ENCODE results near the gene FITM1.
A peak's percentile ranks its signal among the peaks of the same experiment; 100 is the strongest.
"Not testable (repeated sequence)": the region's sequence is repeated elsewhere in the genome, so short reads cannot be mapped to it uniquely, and the experiment has no call there.

Gene FITM1

DNA sequence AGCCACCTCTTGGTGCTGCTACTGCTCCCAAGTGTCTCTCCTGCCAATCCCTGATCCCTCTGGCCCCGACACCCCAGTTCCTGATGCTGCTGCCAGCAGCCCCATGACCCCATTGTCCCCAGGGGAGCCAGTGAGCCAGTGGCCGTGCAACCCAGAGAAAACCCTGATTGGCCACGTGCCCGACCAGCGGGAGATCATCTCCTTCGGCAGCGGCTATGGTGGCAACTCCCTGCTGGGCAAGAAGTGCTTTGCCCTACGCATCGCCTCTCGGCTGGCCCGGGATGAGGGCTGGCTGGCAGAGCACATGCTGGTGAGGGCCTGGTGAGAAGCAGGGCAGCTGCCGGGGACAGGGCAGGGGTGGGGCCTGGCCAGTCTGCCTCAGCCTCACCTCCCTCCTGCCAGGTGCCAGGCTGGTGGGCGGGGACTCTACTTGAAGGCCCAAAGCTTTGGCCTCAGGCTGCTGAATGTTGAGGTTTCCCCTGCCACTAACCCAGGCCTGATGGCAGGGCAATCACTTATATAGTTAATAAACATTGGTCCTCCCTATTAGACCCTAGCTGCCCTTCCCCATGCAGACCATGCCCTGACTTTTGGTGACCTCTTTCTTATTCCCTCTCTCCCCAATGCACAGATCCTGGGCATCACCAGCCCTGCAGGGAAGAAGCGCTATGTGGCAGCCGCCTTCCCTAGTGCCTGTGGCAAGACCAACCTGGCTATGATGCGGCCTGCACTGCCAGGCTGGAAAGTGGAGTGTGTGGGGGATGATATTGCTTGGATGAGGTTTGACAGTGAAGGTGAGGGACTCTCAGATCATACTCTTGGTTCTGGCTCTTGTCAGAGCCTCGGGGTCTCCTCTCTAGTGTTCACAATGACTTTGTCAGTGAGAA lies 31.3 kb upstream of the FITM1 start:
- no peak for DNase-seq

DNA sequence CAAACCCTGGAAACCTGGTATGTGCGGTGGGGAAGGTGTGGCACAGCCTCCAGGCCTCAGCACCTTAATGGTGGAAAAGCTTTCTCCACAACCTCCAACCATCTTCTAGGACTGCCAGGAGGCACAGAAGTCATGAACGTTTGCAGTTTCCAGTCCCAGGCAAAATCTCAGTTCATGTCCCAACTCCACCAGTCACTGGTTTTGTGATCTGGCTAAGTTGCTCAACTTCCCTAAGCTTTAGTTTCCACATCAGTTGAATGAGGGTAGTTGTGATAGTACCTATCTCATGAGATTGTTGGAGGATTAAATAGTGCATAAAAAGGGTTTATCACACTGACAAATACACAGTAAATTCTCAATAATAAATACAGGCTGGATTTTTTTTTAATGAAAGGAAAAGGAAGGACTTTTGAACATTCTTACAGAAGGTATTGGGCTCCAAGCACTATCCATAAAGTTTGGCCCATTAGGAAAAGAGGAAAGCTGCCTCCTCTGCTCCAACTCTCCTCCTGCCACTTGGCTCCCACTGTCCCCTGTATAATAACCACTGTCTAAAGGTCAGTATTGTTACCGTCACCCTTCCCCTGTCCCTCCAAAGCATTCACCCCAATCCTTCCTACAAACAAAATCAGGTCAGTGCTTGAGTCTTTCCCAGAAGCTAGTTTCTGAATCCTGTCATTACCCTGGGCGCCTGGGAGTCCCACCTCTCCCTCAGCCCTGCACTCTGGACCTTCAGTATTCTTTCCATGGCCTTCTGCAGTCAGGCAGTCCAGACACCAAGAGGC lies 30.1 kb upstream of the FITM1 start:
- no peak for DNase-seq

DNA sequence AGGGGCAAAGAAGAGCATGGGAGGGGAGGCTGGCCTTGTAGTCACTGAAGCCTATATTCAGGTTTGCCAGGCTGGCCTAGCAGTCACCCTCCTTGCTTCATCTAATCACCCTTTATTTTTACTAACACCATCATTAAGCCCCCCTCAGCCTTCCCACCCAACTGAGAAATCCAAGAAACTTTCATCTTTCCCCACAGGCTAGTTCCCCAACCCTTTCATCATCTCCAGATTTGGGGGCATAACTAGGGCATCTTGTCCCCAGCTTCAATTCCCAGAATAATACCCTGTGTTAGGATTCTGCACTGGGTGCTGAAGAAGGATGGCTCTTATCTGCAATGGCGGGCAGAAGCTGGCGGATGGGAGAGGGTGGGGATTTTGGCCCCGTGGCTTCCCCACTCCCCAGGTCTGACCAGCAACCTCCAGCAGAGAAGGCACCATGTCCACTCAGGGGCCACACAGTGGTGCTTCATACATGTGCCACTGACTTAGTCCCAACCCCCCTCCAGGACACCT lies 29.4 kb upstream of the FITM1 start:
- DNase-seq = no peak

DNA sequence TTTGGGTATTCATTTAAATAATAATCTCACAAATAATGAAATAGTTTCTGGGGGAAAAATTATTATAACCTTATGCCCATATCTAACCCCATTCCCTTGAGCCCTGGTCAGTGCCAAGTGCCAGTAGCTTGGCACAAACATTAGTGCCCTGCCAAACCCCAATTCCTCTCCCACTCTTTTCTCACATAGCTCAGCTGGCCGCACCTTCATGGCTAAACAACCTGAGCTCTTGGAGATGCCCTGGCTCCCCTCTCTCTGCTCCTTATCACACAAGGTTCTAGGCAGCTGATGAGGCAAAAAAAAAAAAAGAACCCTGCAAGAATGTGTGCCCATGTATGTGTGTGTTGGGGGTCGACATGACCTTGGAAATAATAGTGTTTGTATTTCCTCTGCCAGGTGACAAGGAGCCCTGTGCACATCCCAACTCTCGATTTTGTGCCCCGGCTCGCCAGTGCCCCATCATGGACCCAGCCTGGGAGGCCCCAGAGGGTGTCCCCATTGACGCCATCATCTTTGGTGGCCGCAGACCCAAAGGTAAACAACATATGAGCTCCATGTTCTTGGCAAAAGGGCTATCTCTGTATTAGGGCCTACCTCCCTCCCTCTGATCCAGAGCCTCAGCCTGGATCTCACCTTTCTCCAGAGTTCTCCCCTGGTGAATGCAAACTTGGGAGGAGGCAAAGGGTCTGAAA lies 28.0 kb upstream of the FITM1 start:
- no peak for DNase-seq

DNA sequence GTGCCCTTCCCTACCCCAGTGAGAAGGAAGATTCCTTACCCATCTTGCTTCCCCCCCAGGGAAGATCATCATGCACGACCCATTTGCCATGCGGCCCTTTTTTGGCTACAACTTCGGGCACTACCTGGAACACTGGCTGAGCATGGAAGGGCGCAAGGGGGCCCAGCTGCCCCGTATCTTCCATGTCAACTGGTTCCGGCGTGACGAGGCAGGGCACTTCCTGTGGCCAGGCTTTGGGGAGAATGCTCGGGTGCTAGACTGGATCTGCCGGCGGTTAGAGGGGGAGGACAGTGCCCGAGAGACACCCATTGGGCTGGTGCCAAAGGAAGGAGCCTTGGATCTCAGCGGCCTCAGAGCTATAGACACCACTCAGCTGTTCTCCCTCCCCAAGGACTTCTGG lies 27.0 kb upstream of the FITM1 start:
- DNase-seq = no peak

DNA sequence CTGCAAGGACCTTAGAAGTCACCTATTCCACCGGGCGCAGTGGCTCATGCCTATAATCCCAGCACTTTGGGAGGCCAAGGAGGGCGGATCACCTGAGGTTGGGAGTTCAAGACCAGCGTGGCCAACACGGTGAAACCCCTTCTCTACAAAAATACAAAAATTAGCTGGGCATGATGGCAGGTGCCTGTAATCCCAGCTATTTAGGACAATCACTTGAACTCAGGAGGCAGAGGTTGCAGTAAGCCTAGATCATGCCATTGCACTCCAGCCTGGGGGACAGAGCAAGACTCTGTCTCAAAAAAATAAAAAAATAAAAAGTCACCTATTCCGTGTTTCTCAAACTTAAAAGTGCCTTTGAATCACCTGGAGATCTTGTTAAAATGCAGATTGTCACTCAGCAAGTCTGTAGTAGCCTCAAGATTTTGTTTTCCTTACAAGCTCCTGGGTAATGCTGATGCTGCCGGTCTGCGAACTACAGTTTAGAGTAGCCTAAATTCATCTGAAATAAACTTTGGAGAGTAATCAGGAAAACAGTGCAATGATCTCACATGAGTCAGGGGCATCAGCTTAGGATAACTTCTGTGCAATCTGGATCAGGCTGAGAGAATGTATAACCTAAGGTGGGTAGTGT lies 24.7 kb upstream of the FITM1 start:
- DNase-seq = not testable (repeated sequence)

DNA sequence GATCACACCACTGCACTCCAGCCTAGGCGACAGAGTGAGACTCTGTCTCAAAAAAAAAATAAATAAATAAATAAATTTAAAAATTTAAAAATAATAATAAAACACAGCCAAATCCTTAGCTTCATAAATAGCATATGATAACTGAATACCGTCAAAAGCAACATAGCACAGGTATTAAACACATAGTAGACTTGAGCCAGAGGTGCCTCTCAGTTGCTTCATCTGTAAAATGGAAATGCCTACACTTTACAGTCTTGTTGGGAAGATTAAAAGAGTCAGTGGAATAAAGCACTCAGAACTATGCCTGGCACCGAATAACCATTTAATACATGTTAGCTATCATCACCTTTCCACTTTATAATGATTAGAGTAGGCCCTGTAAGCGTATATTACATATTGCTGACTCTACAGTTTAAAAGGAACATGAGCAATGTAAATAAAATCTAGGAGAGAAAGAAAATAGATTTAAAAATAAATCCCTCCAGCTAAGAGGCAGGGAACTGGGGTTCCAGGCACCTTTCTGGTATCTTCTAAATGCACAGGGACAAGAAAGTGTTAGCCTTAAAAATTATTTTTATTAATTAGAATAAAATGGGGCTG lies 23.7 kb upstream of the FITM1 start:
- DNase-seq = no peak

DNA sequence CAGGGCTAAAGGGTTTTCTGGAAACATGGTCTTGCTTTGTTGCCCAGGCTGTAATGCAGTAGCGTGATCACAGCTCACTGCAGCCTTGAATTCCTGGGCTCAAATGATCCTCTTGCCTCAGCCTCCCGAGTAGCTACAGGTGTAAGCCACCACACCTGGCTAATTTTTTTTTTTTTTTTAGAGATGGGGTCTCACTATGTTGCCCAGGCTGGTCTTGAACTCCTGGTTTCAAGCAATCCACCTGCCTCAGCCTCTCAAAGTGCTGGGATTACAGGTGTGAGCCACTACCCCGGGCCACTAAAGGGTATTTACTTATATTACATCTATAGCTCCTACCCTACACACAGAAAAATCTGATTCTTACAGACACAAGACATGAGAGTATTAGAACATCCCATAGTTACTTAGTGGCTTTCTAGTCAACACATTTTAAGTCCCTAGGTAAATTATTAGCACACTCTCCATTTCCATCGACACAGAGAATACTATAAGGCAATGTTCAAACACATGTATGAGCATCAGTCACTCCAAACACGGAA lies 22.1 kb upstream of the FITM1 start:
- DNase-seq = no peak

DNA sequence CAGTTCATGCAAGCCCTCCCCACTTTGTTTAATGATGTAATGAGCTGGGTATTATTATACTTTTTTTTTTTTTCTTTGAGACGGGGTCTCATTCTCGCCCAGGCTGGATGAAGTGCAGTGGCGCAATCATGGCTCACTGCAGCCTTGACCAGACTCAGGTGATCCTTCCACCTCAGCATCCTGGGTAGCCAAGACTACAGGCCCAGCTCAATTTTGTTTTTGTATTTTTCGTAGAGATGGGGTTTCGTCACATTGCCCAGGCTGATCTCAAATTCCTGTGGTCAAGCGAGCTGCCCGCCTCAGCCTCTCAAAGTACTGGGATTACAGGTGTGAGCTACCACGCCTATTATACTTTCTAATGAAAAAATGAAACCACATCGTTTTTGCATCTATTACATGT lies 20.4 kb upstream of the FITM1 start:
- no peak for DNase-seq

DNA sequence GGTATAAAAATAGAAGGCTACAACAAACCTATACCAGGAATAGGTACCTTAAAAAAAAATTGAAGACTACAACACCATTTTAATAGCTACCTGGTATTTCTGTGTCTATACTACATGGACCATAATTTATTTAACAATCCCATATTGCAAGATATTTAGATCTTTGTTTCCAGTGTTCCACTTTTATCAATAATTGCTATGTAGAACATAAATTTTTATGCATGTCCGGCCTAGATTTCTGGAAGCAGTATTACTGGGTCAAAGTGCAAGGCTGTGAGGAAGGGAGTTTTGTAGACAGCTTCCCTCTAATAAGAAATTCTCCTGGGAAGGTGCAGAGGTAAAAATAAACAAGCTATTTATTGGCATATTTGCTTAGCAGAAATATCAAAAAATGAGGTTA lies 19.9 kb upstream of the FITM1 start:
- DNase-seq = no peak

DNA sequence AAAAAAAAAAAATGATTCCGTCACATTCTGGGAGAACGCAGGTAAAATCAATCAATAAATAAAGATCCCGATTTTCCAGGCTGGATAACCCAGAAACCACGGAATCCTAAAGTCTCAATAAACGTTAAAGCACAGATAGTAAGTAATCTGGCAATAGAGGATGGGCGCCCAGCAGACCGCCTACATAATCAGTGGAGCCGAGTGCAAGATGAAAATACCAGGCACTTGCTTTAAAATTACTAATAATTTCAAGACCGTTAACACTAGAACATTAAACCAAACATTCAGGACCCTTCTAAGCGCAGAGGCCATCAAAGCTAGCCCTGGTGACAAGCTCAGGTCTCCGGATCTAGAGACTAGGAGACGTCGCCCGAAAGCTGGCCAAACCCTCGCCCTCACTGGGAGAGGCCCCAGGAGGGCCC lies 17.1 kb upstream of the FITM1 start:
- DNase-seq = no peak

DNA sequence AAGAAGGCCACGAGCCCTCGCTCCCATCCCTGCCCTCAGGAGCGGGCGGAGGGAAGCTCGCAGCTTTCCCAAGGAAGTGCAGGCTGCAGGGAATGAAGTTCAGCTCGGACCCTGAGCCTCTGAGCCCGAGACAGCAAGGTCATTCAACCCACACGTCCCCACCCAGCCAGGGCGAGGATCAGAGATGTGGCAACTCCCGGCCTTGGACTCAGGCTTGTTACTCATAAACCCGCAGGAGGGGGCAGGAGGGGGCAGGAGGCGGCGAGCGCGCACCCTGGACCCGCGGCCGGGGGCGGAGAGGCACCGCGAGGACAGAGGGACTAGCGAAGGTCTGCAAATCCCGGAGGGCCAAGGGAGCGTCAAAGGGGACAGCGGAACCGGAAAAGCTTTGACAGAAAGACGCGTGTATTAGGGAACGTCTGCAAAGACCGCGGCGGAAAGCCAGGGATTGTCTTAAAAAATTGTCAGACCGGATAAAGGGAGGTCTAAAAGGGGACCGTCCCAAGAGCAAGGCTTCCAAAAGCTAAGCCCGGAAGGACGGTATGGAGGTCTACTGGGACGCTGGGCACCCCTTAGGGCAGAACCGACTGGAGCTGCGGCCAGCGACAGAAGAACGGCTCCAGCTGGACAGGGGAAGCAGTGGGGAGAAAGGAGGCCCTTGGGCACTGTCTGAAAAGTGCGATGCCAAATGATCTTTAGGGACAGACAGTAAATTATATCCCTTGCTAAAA lies 16.5 kb upstream of the FITM1 start:
- DNase-seq = peak; percentile 75

DNA sequence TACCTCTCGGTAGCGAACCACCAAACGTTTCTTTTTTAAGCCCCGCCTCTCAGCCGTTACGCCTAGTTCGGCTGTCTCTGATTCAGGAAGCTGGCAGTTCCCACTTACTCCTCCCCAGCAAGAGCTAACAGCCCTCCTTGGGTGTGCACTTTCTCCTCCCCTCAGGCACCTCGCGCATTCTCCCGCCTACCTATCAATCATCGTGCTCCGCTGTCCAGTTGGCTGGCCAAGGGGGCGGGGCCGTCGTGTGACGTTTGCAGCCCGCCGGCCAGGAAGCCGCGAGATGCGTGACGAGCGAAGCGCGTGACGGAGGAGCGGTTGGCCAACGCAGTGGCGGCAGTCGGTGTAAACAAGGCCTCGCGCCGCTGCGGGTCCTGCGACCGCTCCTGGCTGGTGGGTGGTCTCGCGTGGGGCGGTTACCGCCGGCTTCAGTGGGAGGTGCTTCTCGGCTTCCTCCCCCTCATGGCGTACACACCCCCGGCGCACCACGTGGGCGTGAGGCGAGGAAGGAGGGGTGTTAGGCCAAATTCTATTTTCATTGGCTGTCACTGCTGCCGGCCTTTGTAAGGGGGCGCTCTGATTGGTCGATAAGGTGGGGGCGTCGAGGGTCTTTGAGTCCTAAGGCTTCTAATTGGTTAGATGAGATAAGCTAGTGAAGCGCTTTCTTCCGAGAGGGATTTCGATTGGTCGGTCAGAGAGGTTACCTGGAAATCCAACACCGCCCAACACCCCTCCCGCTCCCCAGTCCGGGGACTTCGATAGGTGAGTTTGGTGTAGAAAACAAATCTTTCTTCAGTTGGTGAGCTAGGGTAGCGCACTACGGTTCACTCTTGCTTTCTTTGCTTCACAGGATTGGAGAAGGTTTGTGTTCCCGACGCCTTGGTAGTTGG lies 15.7 kb upstream of the FITM1 start, which contains the start of the genes DCAF11 and NRL:
DCAF11 (plus strand) TSS at position 246 of the 890 bp plus-strand sequence. CDS start 818 bp downstream, outside the sequence.
NRL (minus strand) TSS at position 418 of the 890 bp plus-strand sequence. CDS start 32,101 bp downstream, outside the sequence.
- peak; percentile 98 for DNase-seq

DNA sequence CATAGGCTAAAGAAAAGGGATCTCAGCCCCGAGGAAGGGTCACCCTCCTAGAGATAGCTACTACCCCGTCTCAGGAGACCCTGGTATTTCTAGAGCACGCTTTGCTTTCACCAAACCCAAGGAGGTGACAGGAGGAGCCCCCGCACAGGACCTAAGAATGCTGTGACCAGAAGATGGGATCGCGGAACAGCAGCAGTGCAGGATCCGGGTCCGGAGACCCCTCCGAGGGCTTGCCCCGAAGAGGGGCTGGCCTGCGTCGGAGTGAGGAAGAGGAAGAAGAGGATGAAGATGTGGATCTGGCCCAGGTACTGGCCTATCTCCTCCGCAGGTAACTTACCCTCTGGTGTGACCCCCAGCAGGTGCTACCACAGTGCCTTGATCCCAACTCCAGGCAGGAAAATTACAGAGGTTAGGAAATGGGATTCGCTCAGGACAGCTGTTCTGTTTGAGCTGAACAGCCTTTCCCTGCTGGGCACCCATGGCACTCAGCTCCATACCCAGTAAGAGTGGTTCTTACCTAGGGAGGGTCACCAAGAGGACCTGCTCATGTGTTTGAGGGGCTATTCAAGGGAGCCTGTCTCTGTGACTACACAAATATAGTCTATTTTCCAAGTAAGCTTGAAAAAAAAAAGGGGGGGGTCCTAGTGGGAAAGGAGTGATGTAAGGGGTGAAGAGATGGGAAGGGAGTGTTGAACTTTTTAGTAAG lies 14.9 kb upstream of the FITM1 start:
- DNase-seq = no peak

DNA sequence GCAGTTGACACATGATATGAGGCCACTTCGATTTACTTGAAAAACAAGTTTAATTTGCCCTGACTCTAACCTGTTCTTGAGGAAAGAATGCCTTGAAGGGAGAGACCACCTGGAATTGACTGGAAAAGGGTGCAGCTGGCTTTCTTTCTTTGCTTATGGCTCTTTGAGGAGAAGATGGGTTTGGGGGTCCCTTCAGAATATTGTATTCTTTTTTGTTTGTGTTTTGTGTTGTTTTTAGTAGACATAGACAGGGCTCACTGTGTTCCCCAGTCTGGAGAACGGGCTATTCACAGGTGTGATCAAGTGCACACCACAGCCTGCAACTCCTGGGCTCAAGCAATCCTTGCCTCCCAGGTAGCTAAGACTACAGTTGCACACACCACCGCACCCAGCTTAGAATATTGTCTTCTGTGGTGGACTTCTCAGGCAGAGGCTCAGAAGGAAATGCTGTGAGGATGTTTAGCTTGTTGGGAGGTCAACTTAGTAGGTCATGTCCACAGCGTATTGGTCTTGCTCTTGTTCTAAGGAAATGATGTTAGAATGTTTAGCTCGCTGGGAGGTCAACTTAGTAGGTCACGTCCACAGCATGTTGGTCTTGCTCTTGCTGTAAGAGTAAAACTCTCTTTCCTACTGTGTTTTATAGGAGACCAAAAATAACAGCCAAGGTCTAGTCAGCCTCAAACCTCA lies 14.2 kb upstream of the FITM1 start:
- DNase-seq = no peak

DNA sequence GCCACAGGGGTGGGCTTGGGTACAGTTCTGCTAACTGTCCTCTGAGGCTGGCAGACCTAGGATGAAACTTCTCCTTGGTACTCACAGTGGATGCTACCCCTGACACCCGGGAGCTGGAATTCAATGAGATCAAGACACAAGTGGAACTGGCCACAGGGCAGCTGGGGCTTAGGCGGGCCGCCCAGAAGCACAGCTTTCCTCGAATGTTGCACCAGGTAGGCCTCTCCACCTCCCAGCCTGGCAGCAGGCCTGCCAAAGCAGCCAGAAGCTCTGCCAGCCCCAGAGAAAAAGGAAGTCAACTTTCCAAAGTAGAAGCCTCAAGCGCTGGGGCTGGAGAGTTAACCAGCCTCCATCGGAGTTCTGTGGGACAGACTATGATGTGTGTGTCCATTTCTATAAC lies 13.3 kb upstream of the FITM1 start:
- no peak for DNase-seq

DNA sequence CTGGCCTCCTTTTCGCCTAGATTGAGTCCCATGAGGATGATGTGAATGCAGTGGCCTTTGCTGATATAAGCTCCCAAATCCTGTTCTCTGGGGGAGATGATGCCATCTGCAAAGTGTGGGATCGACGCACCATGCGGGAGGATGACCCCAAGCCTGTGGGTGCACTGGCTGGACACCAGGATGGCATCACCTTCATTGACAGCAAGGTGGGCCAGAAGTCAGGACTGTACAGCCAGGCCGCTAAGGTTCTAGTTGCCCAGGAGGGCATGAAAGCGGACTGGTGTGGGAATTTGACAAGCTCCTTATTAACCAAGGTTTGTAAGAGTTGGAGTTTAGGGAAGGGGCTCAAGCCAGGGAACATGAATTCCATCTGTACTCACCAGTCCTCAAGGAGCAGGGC lies 10.8 kb upstream of the FITM1 start:
- DNase-seq = no peak

DNA sequence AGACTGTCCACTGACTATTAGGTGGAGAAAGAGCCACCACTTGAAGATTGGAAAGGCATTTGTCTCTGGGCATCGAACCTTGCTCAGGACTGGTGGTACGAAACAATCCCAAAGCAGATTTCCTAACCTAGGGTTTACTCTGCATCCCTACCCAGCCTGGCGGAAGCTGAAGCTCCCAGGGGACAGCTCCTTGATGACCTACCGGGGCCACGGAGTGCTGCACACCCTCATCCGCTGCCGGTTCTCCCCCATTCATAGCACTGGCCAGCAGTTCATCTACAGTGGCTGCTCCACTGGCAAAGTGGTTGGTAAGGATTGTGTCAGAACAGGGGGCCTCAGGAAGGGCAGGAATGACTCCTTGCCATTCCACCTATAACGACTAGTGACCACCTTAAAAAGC lies 9.2 kb upstream of the FITM1 start:
- DNase-seq = no peak

DNA sequence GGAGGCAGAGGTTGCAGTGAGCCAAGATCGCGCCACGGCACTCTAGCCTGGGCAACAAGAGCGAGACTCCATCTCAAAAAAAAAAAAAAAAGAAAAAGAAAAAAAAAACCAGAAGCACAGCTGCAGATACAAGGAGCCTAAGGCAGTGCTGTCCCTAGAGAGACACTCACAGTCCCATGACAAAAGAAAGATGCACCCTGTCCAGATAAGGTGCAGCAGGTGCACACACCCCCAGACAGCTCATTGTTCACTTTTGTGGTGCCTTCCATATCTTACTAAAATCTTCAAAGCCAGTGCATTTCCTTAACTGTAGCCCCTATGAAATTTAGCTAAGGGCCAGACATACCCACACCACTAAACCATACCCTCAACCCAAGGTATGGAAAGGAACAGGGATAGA lies 8.0 kb upstream of the FITM1 start:
- DNase-seq = no peak

Measured in activated effector memory CD4-positive, alpha-beta T cell treated with Interleukin-2 at 50 U/mL for 16 hours (primary cell).